BE2C (cell line): ENCODE data around the gene CEACAM18.

Experiments used
- DNase-seq: peaks from one replicate; pipeline ENCODE4 v3.0.0-alpha.2; 2020
- H3K27me3 ChIP-seq: fragments of 250-450 bp; sonication (Bioruptor Pico); 2 replicates; pipeline ENCODE4 v1.5.1; 2020; ENCODE audit warnings: mild to moderate bottlenecking
- H3K36me3 ChIP-seq: fragments of 250-450 bp; sonication (Bioruptor Pico); 2 replicates; pipeline ENCODE4 v1.5.1; 2020; ENCODE audit warnings: mild to moderate bottlenecking
- H3K4me1 ChIP-seq: fragments of 250-450 bp; sonication (Bioruptor Pico); 2 replicates; pipeline ENCODE4 v1.5.1; 2020
- H3K4me3 ChIP-seq: 2 replicates; pipeline ENCODE4 v1.5.1; 2011; ENCODE audit warnings: low read depth, low read length
- H3K9me3 ChIP-seq: fragments of 250-450 bp; sonication (Bioruptor Pico); 2 replicates; pipeline ENCODE4 v1.5.1; 2020
- CTCF ChIP-seq: IDR thresholded peaks from 2 replicates; pipeline ENCODE4 v1.5.1; 2012; ENCODE audit warnings: mild to moderate bottlenecking, low read depth, low read length

CEACAM18 gene

GRCh38 chr19:51450730-51451307 lies 27.5 kb upstream of the CEACAM18 start:
- peaks cover 6% of the 10 kb centered on the region for H3K9me3 ChIP-seq
- no peak overlapping the region for H3K4me3 ChIP-seq
- H3K27me3 ChIP-seq = 0 out of 2 replicates have a peak, but pooled peaks cover 12% of the 10 kb centered on the region
- H3K4me1 ChIP-seq = no peaks in the 10 kb centered on the region
- no peak for TF ChIP-seq CTCF
- DNase-seq = no peak
- H3K36me3 ChIP-seq = no peaks in the 10 kb centered on the region

- no peak for DNase-seq
- H3K27me3 ChIP-seq = 0 out of 2 replicates have a peak, but pooled peaks cover 7% of the 10 kb centered on the region
- TF ChIP-seq CTCF = no peak
Observed at GRCh38 chr19:51456541-51457290, 21.6 kb upstream of the CEACAM18 start.

GRCh38 chr19:51457351-51458013 lies 20.9 kb upstream of the CEACAM18 start:
- H3K9me3 ChIP-seq = no peaks in the 10 kb centered on the region
- H3K27me3 ChIP-seq = 0 out of 2 replicates have a peak, but pooled peaks cover 4% of the 10 kb centered on the region
- H3K4me1 ChIP-seq = no peaks in the 10 kb centered on the region
- H3K36me3 ChIP-seq = no peaks in the 10 kb centered on the region
- no peak for DNase-seq
- TF ChIP-seq CTCF = no peak
- no peak overlapping the region for H3K4me3 ChIP-seq

More at GRCh38 chr19:51456541-51457290, 21.6 kb upstream of the CEACAM18 start:
- Histone ChIP-seq H3K4me1 (no peaks in the 10 kb centered on the region), H3K36me3 (no peaks in the 10 kb centered on the region), H3K4me3 (no peak overlapping the region), H3K9me3 (no peaks in the 10 kb centered on the region)

GRCh38 chr19:51458051-51458645 lies 20.2 kb upstream of the CEACAM18 start, which contains the start of gene SIGLEC8:
Gene SIGLEC8, minus strand, starts transcription at chr19:51458454. Its CDS starts 67 bp downstream, at chr19:51458387.
- H3K4me1 ChIP-seq = no peaks in the 10 kb centered on the region
- H3K9me3 ChIP-seq = no peaks in the 10 kb centered on the region
- no peak for TF ChIP-seq CTCF

GRCh38 chr19:51458899-51459505 lies 19.3 kb upstream of the CEACAM18 start:
- Histone ChIP-seq H3K36me3 (no peaks in the 10 kb centered on the region), H3K4me1 (no peaks in the 10 kb centered on the region), H3K27me3 (0 out of 2 replicates have a peak, but pooled peaks cover 4% of the 10 kb centered on the region), H3K4me3 (no peak overlapping the region), H3K9me3 (no peaks in the 10 kb centered on the region)
- no peak for TF ChIP-seq CTCF
- DNase-seq = no peak

More at GRCh38 chr19:51458051-51458645, 20.2 kb upstream of the CEACAM18 start, which contains the start of gene SIGLEC8:
- Histone ChIP-seq H3K4me3 (no peak within 1 kb of the TSS), H3K27me3 (0 out of 2 replicates have a peak, but pooled peaks cover 4% of the 10 kb centered on the region), H3K36me3 (no peaks in the 10 kb centered on the region)
- no peak for DNase-seq
